ENCODE results near the gene RAB37.

The RAB37 gene

DNA sequence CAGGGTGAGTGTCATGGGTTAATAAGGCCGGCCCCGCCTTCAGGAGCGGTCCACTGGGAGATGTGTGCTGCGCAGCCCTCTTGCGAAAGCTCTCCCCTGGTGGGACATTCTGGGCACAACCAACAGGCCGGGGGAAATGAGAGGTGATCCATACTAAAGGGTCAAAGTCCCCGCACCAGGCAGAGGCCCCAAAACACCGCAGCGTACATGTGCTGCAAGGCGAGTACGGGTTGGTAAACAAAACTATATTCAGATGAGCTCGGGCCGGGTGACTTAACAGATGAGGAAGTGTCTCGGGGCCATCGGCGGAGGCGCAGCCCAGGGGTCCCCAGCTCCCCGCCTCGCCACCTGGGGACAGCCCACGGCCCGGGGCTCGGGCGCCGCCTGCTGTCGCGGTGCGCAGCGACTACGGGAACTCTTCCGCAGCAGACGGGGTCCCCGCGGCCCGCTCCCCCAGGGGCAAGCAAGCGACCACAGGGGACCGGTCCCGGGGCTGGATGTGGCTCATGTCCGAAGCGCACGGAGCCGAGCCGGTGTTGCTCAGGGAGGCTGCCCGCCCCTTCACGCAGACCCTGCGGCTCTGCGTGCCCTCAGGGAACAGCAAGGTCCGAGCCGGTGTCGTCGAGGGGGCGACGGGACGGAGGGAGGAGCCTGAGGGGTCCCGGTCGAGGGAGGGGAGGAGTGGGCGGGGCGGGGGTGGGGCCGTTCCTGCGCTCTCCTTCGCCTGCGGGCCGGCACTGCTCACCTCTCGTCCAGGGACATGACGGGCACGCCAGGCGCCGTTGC lies at the start of gene RAB37:
RAB37 (plus strand) TSS at position 744 of the 786 bp plus-strand sequence; CDS start at position 761, 17 bp downstream.
- DNase-seq, result peak; percentile 58

DNA sequence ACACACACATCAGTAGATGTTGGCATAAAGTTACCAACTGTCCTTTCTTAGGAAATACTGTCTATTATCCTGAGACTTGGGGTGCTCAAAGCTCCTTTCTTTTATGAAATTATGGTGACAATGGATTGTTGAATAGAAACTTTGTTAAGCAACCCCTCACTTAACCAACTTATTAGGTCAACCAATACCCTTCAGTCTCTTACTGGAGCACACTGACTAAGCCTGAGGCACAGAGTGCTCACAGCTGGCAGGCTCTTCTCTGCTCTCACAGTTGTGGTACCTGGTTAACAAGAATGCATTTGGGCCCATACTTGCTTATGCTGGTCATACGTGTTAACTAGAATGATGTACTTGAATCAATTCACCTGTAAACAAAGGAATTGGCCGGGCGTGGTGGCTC lies 49.2 kb upstream of the RAB37 start:
- DNase-seq, result peak; percentile 63

- DNase-seq, result peak; percentile 95
These were observed 46.6 kb upstream of the RAB37 start for GRCh38 chr17:74690409-74690825.

DNA sequence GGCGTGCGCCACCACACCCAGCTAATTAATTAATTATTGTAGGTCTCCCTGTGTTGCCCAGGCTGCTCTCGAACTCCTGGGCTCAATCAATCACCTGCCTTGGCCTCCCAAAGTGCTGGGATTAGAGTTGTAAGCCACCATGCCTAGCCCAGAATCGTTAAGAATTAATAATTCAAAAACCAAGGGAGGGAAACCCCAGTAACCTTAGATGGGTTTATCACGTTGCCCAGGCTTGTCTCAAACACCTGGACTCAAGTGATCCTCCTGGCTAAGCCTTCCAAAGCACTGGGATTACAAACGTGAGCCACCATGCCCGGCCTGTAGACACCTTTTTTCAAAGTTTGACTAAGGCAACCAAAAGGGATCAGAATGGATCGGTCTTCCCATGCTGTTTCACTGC lies 45.9 kb upstream of the RAB37 start:
- no peak for DNase-seq

DNA sequence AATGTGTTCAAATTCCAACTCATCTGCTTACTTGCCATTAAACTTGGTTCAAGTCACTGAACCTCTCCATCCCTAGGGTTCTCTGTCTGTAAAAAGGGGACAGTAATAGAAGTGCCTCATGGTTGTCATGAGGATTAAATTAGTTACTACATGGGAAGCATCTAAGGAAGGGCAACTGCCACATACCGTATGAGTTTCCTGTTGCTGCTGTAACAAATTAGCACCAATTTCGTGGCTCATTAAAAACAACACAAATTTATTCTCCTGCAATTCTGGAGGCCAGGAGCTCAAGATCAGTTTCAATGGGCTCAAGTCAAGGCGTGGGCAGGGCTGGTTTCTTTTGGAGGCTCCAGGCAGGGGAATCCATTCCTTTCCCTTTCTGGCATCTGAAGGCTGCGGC lies 43.0 kb upstream of the RAB37 start:
- no peak for DNase-seq

- DNase-seq, result no peak
These were observed 41.4 kb upstream of the RAB37 start for GRCh38 chr17:74695629-74696028.

DNA sequence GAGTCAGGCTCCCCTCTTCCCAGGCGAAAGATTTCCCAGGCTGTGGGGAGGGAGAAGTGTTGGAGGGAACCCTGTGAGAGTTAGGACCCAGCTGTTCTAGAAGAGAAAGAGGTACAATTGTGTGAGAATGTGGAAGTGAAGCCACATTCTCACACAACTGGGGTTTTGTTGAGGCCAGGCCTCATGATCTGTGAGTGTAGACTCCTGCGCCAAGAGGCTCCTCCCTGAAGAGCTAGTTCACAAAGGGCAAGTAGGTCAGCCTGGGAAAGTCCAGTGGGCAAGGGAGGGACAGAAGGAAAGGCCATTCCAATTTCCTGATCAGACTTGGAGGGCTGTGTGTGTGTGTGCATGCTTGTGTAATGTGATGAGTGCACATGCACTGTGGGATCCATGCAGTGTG lies 39.5 kb upstream of the RAB37 start:
- peak; percentile 81 for DNase-seq

DNA sequence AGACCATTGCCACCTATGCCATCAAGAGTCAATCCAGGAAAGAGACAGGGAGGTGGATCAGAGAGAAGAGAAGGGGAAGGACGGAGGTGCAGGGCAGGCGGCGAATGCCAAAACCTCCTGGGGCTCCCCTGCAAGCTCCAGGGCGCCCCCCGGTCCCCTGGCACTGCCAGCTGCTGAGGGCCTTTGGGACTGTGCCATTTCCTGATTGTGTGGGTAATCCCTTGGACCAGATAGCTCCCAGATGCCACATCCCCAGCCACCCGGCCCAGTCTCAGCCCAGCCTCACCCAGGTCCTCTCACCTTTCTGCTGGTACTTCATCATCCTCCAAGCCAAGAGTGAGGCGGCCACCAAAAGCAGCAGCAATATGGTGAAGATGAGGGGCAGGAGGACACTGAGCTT lies 39.0 kb upstream of the RAB37 start:
- no peak for DNase-seq

DNA sequence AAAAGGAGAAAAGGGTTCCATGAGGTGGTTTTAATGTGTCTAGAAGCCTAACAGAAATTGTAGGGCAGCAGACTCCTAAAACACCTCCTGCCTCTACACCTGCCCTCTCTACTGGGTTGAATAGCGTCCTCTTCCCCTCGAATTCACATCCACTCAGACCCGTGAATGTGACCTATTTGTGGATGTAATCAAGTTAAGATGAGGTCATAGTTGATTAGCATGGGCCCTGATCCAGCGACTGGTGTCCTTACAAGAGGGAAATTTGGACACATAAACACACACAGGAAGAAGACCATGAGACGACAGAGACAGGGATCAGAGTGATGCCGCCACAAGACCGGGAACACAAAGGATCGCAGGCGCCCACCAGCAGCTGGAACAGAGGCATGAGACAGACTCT lies 37.8 kb upstream of the RAB37 start:
- DNase-seq, result no peak

- DNase-seq, result peak; percentile 96
These were observed 34.8 kb upstream of the RAB37 start for GRCh38 chr17:74702116-74702871.

GRCh38 chr17:74703311-74703710 lies 33.7 kb upstream of the RAB37 start:
- DNase-seq, result peak; percentile 74

DNA sequence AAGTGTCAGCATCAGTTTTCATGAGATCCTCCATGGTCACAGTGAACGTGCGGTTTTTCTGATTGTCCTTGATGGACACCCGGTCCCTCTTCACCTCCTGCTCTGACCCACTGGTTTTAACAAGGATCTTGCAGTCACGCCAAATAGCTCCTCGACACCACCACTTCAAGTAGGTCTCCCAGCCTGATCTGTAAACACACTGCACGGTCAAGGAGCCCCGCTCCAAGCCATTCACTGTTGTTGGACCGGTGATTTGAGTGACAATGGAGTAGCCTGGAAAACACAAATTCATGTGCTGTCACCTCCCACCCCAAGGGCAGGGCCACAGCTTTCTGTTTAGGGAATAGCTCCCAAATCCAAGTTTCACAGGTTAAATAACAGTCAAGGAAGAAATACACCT lies 32.5 kb upstream of the RAB37 start:
- no peak for DNase-seq

DNA sequence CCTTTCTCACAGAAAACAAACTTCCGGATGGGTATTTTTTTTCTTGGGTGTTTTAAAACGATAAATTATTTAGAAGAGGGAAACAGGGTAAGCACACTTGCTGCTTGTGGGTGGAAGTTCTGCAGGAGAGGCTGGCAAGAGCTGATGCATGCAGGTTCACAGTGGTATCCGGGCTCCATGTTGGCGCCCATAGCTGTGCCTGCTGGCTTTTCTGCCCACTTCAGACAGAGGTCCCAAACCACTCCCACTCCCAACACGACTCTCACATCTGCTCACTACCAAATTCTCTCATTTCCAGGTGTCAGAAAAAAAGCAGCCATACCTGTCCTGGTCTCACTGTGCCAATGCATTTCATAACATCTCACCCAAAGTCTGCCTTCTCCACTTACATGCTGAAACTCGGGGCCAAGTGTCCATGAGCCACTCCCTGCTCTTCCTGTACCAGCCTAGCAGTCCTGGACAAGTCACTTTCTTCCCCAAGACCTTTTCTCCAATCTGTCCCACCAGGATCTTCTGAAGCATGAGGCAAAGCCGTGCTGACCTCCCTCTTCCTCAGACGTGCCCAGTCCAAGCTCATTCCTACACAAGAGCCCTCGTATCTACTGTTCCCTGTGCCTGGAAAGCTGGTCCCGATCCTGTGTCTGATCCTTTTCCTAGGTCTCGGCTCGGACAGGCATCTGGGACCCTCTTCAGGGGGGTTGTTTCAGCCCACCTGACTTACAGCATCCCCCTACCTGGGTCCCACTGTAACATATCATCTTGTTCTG lies 25.8 kb upstream of the RAB37 start:
- peak; percentile 15 for DNase-seq

DNA sequence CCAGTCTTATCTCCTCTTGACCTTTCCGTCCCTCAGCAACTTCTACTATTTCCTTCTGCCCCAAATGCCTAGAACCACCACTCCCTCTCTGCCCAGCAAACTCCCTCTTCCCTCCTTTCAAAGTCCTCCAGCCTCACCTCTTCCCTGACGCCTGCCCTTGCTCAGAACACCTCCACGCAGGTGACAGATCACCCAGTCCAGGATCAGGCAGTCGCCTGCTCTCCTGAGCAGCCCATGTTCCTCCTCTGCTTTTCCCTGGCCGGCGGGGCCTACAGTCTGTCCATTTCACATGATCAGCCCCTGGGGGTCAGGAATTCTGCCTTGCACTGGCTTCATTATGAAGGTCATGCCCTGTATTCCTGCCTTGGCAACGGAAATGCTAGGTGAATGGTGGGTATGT lies 24.8 kb upstream of the RAB37 start:
- no peak for DNase-seq

GRCh38 chr17:74712756-74713155 lies 24.3 kb upstream of the RAB37 start, which contains the start of gene CD300LF:
TSS of gene CD300LF (minus strand) at chr17:74712923. CDS start at chr17:74712866, 57 bp downstream.
- DNase-seq, result peak; percentile 90

- peak; percentile 83 for DNase-seq
These were observed 23.8 kb upstream of the RAB37 start for GRCh38 chr17:74713171-74713755.

GRCh38 chr17:74715144-74715543 lies 21.9 kb upstream of the RAB37 start:
- DNase-seq, result no peak

DNA sequence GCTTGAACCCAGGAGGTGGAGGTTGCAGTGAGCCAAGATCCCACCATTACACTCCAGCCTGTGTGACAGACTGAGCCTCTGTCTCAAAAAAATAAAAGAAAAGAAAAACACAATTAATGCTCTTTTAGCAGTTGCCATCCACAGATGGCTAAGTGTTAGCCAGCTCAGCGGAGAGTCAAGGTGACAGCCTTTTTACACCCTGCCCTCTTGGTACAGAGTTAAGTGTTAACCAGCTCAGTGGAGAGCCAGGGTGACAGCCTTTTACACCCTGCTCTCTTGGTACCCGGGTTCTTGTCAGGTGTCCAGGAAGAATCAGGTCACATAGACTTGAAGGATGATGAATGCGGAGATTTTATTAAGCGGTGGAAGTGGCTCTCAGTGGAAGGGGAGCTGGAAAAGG lies 16.6 kb upstream of the RAB37 start:
- no peak for DNase-seq

GRCh38 chr17:74722782-74723181 lies 14.3 kb upstream of the RAB37 start:
- no peak for DNase-seq

- DNase-seq, result no peak
These were observed 13.2 kb upstream of the RAB37 start for GRCh38 chr17:74723891-74724290.

DNA sequence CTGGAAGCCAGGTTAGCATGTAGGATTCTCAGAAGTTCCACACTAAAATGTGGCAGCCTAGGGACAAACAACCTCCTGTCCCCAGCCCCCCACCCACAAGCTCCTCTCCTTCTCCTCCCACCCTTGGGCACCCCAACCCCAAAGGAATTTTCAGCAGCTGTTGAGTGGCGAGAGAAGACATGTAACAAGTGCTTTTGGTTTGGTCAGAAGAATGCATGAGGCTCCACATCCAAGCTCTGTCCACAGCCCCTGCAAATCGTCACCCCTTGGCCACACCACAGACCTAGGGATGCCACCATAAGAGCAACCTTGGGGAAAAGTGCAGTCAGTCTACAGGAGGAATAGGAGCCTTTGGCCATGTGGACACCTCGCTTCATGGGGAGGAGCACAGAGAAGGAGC lies 11.9 kb upstream of the RAB37 start:
- no peak for DNase-seq

- no peak for DNase-seq
These were observed 8.9 kb upstream of the RAB37 start for GRCh38 chr17:74728033-74728701.

GRCh38 chr17:74728702-74729075 lies 8.4 kb upstream of the RAB37 start:
- no peak for DNase-seq
